H1 (cell line): ENCODE results near the gene ZNF135. TPM values are rescaled to one million over a fixed set of nuclear protein-coding genes. Genes with fewer than 3 reads are reported as not detected.

ENCODE experiments used
- CTCF ChIA-PET: fragments of 300-600 bp; sonication (Branson Sonifier 250); formaldehyde crosslinking; loops from one replicate; lab custom pipeline; 2021; ENCODE audit not compliant: partially characterized antibody; lab: Charles Lee
- POLR2A ChIA-PET: fragments of 300-600 bp; sonication (Branson Sonifier 250); formaldehyde crosslinking; loops from one replicate; lab custom pipeline; 2021; ENCODE audit warnings: inconsistent platforms; ENCODE audit not compliant: partially characterized antibody; lab: Charles Lee
- DNase-seq, 2 experiments: peaks; one replicate each; pipeline versions ENCODE4 v3.0.0 to v3.0.0-alpha.2; 2010 to 2022; ENCODE audit warnings: low spot score in 2 of 2, low read depth in 1 of 2, mixed read lengths in 1 of 2
- FAIRE-seq: peaks from 2 replicates; lab custom pipeline; 2011; peaks lifted over from hg19 to GRCh38; lab: Jason Lieb, UNC
- H2AFZ ChIP-seq: 2 replicates; pipeline ENCODE4 v1.8.1; 2012; ENCODE audit warnings: low read length, inconsistent platforms
- H2AK5ac ChIP-seq: 2 replicates; pipeline ENCODE4 v1.6.1; 2013; ENCODE audit warnings: low read depth, low read length
- H2BK120ac ChIP-seq: replicated peaks from 2 replicates; pipeline ENCODE3; 2013; ENCODE audit warnings: low read depth, low read length, inconsistent platforms
- H2BK12ac ChIP-seq: 2 replicates; pipeline ENCODE4 v1.6.1; 2013; ENCODE audit warnings: low read depth, low read length
- H2BK15ac ChIP-seq: 2 replicates; pipeline ENCODE4 v1.6.1; 2013; ENCODE audit warnings: low read length
- H2BK20ac ChIP-seq: 2 replicates; pipeline ENCODE4 v1.6.1; 2013; ENCODE audit warnings: low read length
- H2BK5ac ChIP-seq: 2 replicates; pipeline ENCODE4 v1.6.1; 2013; ENCODE audit warnings: low read depth, low read length
- H3K14ac ChIP-seq: 2 replicates; pipeline ENCODE4 v1.6.1; 2013; ENCODE audit warnings: inconsistent platforms; ENCODE audit not compliant: insufficient read length
- H3K18ac ChIP-seq: 2 replicates; pipeline ENCODE4 v1.6.1; 2013; ENCODE audit warnings: low read length; ENCODE audit errors: extremely low read depth
- H3K23ac ChIP-seq: 2 replicates; pipeline ENCODE4 v1.6.1; 2013; ENCODE audit warnings: inconsistent platforms; ENCODE audit not compliant: insufficient read length
- H3K23me2 ChIP-seq: 2 replicates; pipeline ENCODE4 v1.6.1; 2013; ENCODE audit warnings: low read depth, low read length
- H3K27ac ChIP-seq: 2 replicates; pipeline ENCODE4 v1.6.1; 2011; ENCODE audit warnings: low read depth, low read length, inconsistent platforms
- H3K27me3 ChIP-seq, 4 experiments: replicated peaks in 1 of 4; 1 replicate in 1 of 4; 2 replicates in 3 of 4; pipeline versions ENCODE4 v1.6.1 to v1.8.1; 2011 to 2013; ENCODE audit warnings: low read length in 3 of 4, mild to moderate bottlenecking in 3 of 4, inconsistent platforms in 2 of 4, mixed read lengths in 2 of 4, moderate library complexity in 1 of 4; ENCODE audit not compliant: control insufficient read depth in 3 of 4, insufficient read depth in 3 of 4; ENCODE audit errors: extremely low read depth in 1 of 4
- H3K36me3 ChIP-seq, 4 experiments: 2 replicates each; pipeline versions ENCODE4 v1.6.1 to v1.8.1; 2011 to 2013; ENCODE audit warnings: mild to moderate bottlenecking in 4 of 4, low read length in 3 of 4, moderate library complexity in 2 of 4, control low read depth in 1 of 4, inconsistent platforms in 1 of 4; ENCODE audit not compliant: insufficient read depth in 4 of 4, control insufficient read depth in 2 of 4
- H3K4ac ChIP-seq: replicated peaks from 2 replicates; pipeline ENCODE3; 2013; ENCODE audit warnings: low read length, low read depth, mixed read lengths, inconsistent platforms; ENCODE audit not compliant: insufficient read length
- H3K4me1 ChIP-seq, 4 experiments: replicated peaks in 1 of 4; 1 replicate in 1 of 4; 2 replicates in 3 of 4; pipeline versions ENCODE4 v1.6.1 to v1.8.1; 2011 to 2013; ENCODE audit warnings: low read length in 3 of 4, inconsistent platforms in 2 of 4, mixed read lengths in 1 of 4; ENCODE audit not compliant: insufficient read depth in 4 of 4, control insufficient read depth in 3 of 4
- H3K4me2 ChIP-seq, 2 experiments: 2 replicates each; pipeline versions ENCODE4 v1.6.1 to v1.8.1; 2011 to 2013; ENCODE audit warnings: low read depth in 2 of 2, low read length in 2 of 2, control low read depth in 1 of 2, inconsistent platforms in 1 of 2, mild to moderate bottlenecking in 1 of 2; ENCODE audit not compliant: insufficient read depth in 1 of 2
- H3K4me3 ChIP-seq, 4 experiments: fragments of 200-600, 300-600 bp in 1 of 4; sonication (generic), shearing (Covaris generic), sonication (Bioruptor Twin) in 1 of 4; 2 replicates each; pipeline versions ENCODE4 v1.5.1 to v1.8.1; 2011 to 2016; ENCODE audit warnings: low read length in 4 of 4, low read depth in 3 of 4, control low read depth in 2 of 4, inconsistent platforms in 2 of 4, mild to moderate bottlenecking in 2 of 4, mixed read lengths in 1 of 4, moderate library complexity in 1 of 4; ENCODE audit not compliant: insufficient read depth in 2 of 4; ENCODE audit errors: extremely low read depth in 1 of 4
- H3K56ac ChIP-seq: replicated peaks from 2 replicates; pipeline ENCODE3; 2013; ENCODE audit warnings: low read depth, mild to moderate bottlenecking, mixed read lengths, low read length, inconsistent platforms; ENCODE audit not compliant: insufficient read length
- H3K79me1 ChIP-seq: 2 replicates; pipeline ENCODE4 v1.6.1; 2013; ENCODE audit warnings: low read depth, low read length, control low read depth
- H3K79me2 ChIP-seq, 2 experiments: 2 replicates each; pipeline versions ENCODE4 v1.6.1 to v1.8.1; 2012 to 2013; ENCODE audit warnings: low read length in 2 of 2, mild to moderate bottlenecking in 2 of 2, inconsistent platforms in 1 of 2; ENCODE audit not compliant: insufficient read depth in 2 of 2, control insufficient read depth in 1 of 2
- H3K9ac ChIP-seq, 4 experiments: replicated peaks in 1 of 4; 1 replicate in 1 of 4; 2 replicates in 3 of 4; pipeline versions ENCODE4 v1.6.1 to v1.8.1; 2011 to 2013; ENCODE audit warnings: low read depth in 3 of 4, low read length in 3 of 4, control low read depth in 2 of 4, mild to moderate bottlenecking in 2 of 4, moderate library complexity in 2 of 4, inconsistent platforms in 1 of 4; ENCODE audit errors: extremely low read depth in 1 of 4
- H3K9me3 ChIP-seq, 2 experiments: 2 replicates each; pipeline versions ENCODE4 v1.6.1 to v1.8.1; 2012 to 2013; ENCODE audit warnings: mild to moderate bottlenecking in 2 of 2, moderate library complexity in 2 of 2, control low read depth in 1 of 2, inconsistent platforms in 1 of 2, low read depth in 1 of 2, low read length in 1 of 2, mixed read lengths in 1 of 2; ENCODE audit not compliant: insufficient read depth in 2 of 2
- H4K20me1 ChIP-seq, 2 experiments: replicated peaks in 1 of 2; 2 replicates each; pipeline versions ENCODE3 to v1.8.1; 2011 to 2013; ENCODE audit warnings: inconsistent platforms in 2 of 2, low read length in 2 of 2, mild to moderate bottlenecking in 1 of 2; ENCODE audit not compliant: insufficient read depth in 2 of 2, control insufficient read depth in 1 of 2
- H4K5ac ChIP-seq: 2 replicates; pipeline ENCODE4 v1.6.1; 2013; ENCODE audit warnings: low read length, low read depth, mixed read lengths, inconsistent platforms; ENCODE audit not compliant: insufficient read length
- H4K8ac ChIP-seq: 2 replicates; pipeline ENCODE4 v1.8.0; 2013; ENCODE audit warnings: mild to moderate bottlenecking, moderate library complexity, low read length, inconsistent platforms; ENCODE audit not compliant: insufficient read depth; ENCODE audit errors: extremely low read depth
- H4K91ac ChIP-seq: replicated peaks from 2 replicates; pipeline ENCODE3; 2013; ENCODE audit warnings: low read length, mixed read lengths, inconsistent platforms; ENCODE audit not compliant: insufficient read length
- HDAC6 ChIP-seq: IDR thresholded peaks from one replicate; pipeline ENCODE4 v1.7.1; 2012; ENCODE audit warnings: low read depth, mild to moderate bottlenecking, inconsistent platforms, low read length, moderate library complexity
- ZNF274 ChIP-seq: IDR thresholded peaks from 2 replicates; pipeline ENCODE4 v1.7.0; 2012; ENCODE audit warnings: low read length, borderline replicate concordance; ENCODE audit errors: extremely low read depth
- WGBS, 2 experiments: shearing (Covaris generic) in 1 of 2; methylation state at CpG; one replicate each; pipeline versions ENCODE4 v1.1.6 to v1.1.7; 2013 to 2015; ENCODE audit warnings: low lambda C conversion rate in 2 of 2, mixed read lengths in 2 of 2, inconsistent platforms in 1 of 2, low coverage in 1 of 2, missing lambda C conversion rate in 1 of 2; ENCODE audit not compliant: insufficient replicate concordance in 2 of 2, insufficient coverage in 1 of 2, insufficient read length in 1 of 2; ENCODE audit errors: extremely low coverage in 1 of 2, missing lambda C conversion rate in 1 of 2; 5-methylcytosine and 5-hydroxymethylcytosine counted together
- polyA plus RNA-seq, 7 experiments: library from polyadenylated mRNA; depleted of rRNA in 3 of 7; stranded (reverse) in 5 of 7; unstranded in 2 of 7; fragments of >200 nt in 5 of 7; fragments of 200-250 nt in 2 of 7; gene quantifications; 1 replicate in 5 of 7; 2 replicates in 1 of 7; 4 replicates in 1 of 7; pipeline versions ENCODE4 v1.2.1 to v1.2.3, GENCODE V29; 2011 to 2013; ENCODE audit warnings: missing spikeins in 2 of 7, mixed read lengths in 2 of 7
- total RNA-seq: library from RNA; stranded (reverse); fragmentation: NEBNext Ultra II Directional; extraction: Animal tissue kit (Norgen Biotek cat#: 25700); gene quantifications from 2 replicates; pipeline ENCODE4 v1.2.1, GENCODE V29; 2021

ZNF135 gene
- total and polyA plus RNA-seq, 2 of the 8 experiments (the other 6 are each of a cell fraction or from before 2014, with no cell fraction given) = 5.2 to 7.9 TPM

DNA sequence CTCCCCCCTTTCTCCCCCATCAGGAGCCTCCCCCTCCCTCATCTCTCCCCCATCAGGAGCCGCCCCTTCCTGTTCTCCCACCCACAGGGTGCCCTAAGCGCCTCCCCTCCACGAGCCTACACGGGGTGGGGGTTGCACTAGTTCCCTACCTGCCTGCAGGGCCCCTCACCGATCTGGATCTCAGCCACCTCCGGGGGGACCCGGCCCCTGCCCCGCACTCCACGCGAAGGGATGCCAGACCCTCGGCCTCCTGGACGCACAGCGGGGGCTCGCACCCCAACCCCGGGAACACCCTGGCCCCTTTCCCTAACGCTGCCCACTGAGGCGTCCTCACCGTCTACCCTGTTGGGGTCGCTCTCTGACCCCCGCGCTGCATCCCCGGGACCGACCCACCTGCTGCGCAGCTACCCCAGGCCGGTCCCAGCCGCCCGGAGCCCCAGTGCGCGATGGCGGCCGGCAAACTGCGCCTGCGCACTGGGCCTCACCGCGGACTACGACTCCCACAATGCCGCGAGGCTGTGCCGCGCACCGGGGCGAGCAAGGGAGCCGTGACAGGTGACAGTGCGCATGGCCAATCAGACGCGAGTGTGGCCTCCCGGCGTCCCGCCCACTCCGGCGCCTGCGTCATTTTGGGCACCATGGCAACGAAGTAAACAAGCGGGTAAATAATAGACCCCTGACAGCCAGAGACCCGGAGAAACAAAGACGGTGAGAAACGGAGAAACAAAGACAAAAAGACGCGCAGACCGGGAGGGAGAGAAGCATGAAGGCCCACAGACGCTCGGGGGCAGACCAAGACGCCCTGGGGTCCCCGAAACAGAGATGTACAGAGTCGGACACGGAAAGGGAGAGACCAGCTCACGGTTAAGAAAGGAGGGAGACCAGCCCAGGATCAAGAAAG is 38.9 kb downstream of the ZNF135 start, which contains the start of gene ZSCAN18:
Gene ZSCAN18, minus strand, starts transcription at position 451 of the 901 bp plus-strand sequence. CDS start 7,964 bp downstream, outside the sequence.
- peak within 1 kb of the TSS; percentile 95; the same call in 1 of the 2 replicates for H2AK5ac ChIP-seq
- CTCF ChIA-PET = interaction anchor here (0.8 to 2.1 kb wide), 5 partner anchors 22 to 75 kb away, joined by 3 to 7 read pairs (median 4); partner anchors contain the start of gene ZNF329
- H3K36me3 ChIP-seq = no peaks in the 10 kb centered on the region
- no peak within 1 kb of the TSS for H3K23ac ChIP-seq
- POLR2A ChIA-PET = interaction anchor here (0.8 to 3.1 kb wide), 17 partner anchors 10 to 95 kb away, joined by 3 to 23 read pairs (median 5); partner anchors contain the start of genes ZNF135, ZNF329, ZNF606 and ZSCAN1
- H3K9ac ChIP-seq = peak within 1 kb of the TSS; percentile 95 to 100 (median 98)
- FAIRE-seq (peak; percentile 81), DNase-seq (peak; percentile 94 to 100)
- H3K18ac ChIP-seq = peak within 1 kb of the TSS; percentile 90
- no peak within 1 kb of the TSS for H3K14ac ChIP-seq
- H4K91ac ChIP-seq = peak within 1 kb of the TSS; percentile 80
- H4K20me1 ChIP-seq = no peaks in the 10 kb centered on the region
- H3K79me2 ChIP-seq = peaks cover 0 to 16% of the 10 kb centered on the region in 2 experiments; a peak in 1 of 4 replicates
- peak within 1 kb of the TSS; percentile 99; the same call in 1 of the 2 replicates for H2BK12ac ChIP-seq
- no peak within 1 kb of the TSS for H2BK120ac ChIP-seq
- H3K4ac ChIP-seq = peak within 1 kb of the TSS; percentile 83
- 0 out of 2 replicates have a peak within 1 kb of the TSS, but pooled peaks have one; percentile 32 for H2BK20ac ChIP-seq
- 2% methylated on average over 54 of the region's 67 CpGs; no CpG with 5 or more reads in 1 of the 2 experiments for WGBS, 2 experiments
- H3K9me3 ChIP-seq = peaks cover 9 to 10% of the 10 kb centered on the region in 2 experiments; a peak in 3 of 4 replicates
- peak within 1 kb of the TSS; percentile 98 for H2BK5ac ChIP-seq
- peak within 1 kb of the TSS; percentile 69 to 76 for H3K4me2 ChIP-seq
- peak within 1 kb of the TSS; percentile 81 for H3K56ac ChIP-seq
- H3K4me1 ChIP-seq = peaks cover 0 to 5% (median 4%) of the 10 kb centered on the region in 4 experiments; a peak in 5 of 7 replicates
- H4K8ac ChIP-seq = peak within 1 kb of the TSS; percentile 100
- H2AFZ ChIP-seq = peak within 1 kb of the TSS; percentile 81; the same call in 1 of the 2 replicates
- no peaks in the 10 kb centered on the region for H3K27me3 ChIP-seq
- peaks cover 4% of the 10 kb centered on the region; the same call in 1 of the 2 replicates for H3K79me1 ChIP-seq
- peaks cover 2% of the 10 kb centered on the region; the same call in 1 of the 2 replicates for H3K23me2 ChIP-seq
- H2BK15ac ChIP-seq = no peak within 1 kb of the TSS
- H3K27ac ChIP-seq = peak within 1 kb of the TSS; percentile 100
- peak within 1 kb of the TSS; percentile 82 to 99 (median 97) for H3K4me3 ChIP-seq
- peak within 1 kb of the TSS; percentile 93 for H4K5ac ChIP-seq
- TF ChIP-seq ZNF274 (no peak), HDAC6 (no peak)
